ENCODE measurements around the gene FRY.

The FRY gene

GRCh38 chr13:32032759-32033158 lies 1.2 kb downstream of the FRY start:
- H3K4me1 ChIP-seq: no peaks in the 10 kb centered on the region
- H3K9ac ChIP-seq: no peak overlapping the region

GRCh38 chr13:32033744-32034143 lies 2.2 kb downstream of the FRY start:
- Histone ChIP-seq H3K9me3 (ENCODE audit: control insufficient read depth, low read length) (no peaks in the 10 kb centered on the region), H3K27ac (no peak overlapping the region), H2AFZ (no peak overlapping the region), H3K79me2 (no peaks in the 10 kb centered on the region), H3K4me1 (no peaks in the 10 kb centered on the region), H3K4me3 (ENCODE audit: low read depth, low read length) (no peak overlapping the region), H3K4me2 (ENCODE audit: low read length) (no peak overlapping the region), H3K9ac (no peak overlapping the region), H3K27me3 (ENCODE audit: control insufficient read depth, insufficient read depth, low read length) (no peaks in the 10 kb centered on the region), H3K36me3 (ENCODE audit: control insufficient read depth, insufficient read depth, low read length) (no peaks in the 10 kb centered on the region)
- no peak for TF ChIP-seq CTCF (IDR thresholded peaks at IDR 0.05)

More at GRCh38 chr13:32032759-32033158, 1.2 kb downstream of the FRY start:
- H3K4me2 ChIP-seq (ENCODE audit: low read length): no peak overlapping the region
- no peaks in the 10 kb centered on the region for H3K9me3 ChIP-seq (ENCODE audit: control insufficient read depth, low read length)
- no peak for TF ChIP-seq CTCF (IDR thresholded peaks at IDR 0.05)
- no peaks in the 10 kb centered on the region for H3K36me3 ChIP-seq (ENCODE audit: control insufficient read depth, insufficient read depth, low read length)
- no peak overlapping the region for H3K27ac ChIP-seq
- no peak overlapping the region for H2AFZ ChIP-seq
- H3K79me2 ChIP-seq: no peaks in the 10 kb centered on the region
- H3K27me3 ChIP-seq (ENCODE audit: control insufficient read depth, insufficient read depth, low read length): no peaks in the 10 kb centered on the region
- H3K4me3 ChIP-seq (ENCODE audit: low read depth, low read length): no peak overlapping the region

GRCh38 chr13:32035716-32036115 lies 4.1 kb downstream of the FRY start:
- H3K9ac ChIP-seq: no peak overlapping the region
- H3K27me3 ChIP-seq (ENCODE audit: control insufficient read depth, insufficient read depth, low read length): no peaks in the 10 kb centered on the region
- no peaks in the 10 kb centered on the region for H3K36me3 ChIP-seq (ENCODE audit: control insufficient read depth, insufficient read depth, low read length)
- peaks cover 3% of the 10 kb centered on the region for H3K4me1 ChIP-seq
- no peak overlapping the region for H3K27ac ChIP-seq
- H2AFZ ChIP-seq: no peak overlapping the region
- H3K4me3 ChIP-seq (ENCODE audit: low read depth, low read length): no peak overlapping the region
- no peaks in the 10 kb centered on the region for H3K9me3 ChIP-seq (ENCODE audit: control insufficient read depth, low read length)
- H3K79me2 ChIP-seq: no peaks in the 10 kb centered on the region
- H3K4me2 ChIP-seq (ENCODE audit: low read length): no peak overlapping the region
- TF ChIP-seq CTCF (IDR thresholded peaks at IDR 0.05): no peak

GRCh38 chr13:32036126-32036695 lies 4.6 kb downstream of the FRY start:
- no peak overlapping the region for H3K4me3 ChIP-seq (ENCODE audit: low read depth, low read length)
- no peak overlapping the region for H3K4me2 ChIP-seq (ENCODE audit: low read length)
- no peak overlapping the region for H3K27ac ChIP-seq
- TF ChIP-seq CTCF (IDR thresholded peaks at IDR 0.05): no peak
- no peak overlapping the region for H2AFZ ChIP-seq
- H3K79me2 ChIP-seq: no peaks in the 10 kb centered on the region
- H3K36me3 ChIP-seq (ENCODE audit: control insufficient read depth, insufficient read depth, low read length): no peaks in the 10 kb centered on the region
- H3K27me3 ChIP-seq (ENCODE audit: control insufficient read depth, insufficient read depth, low read length): no peaks in the 10 kb centered on the region
- H3K9ac ChIP-seq: no peak overlapping the region
- peaks cover 3% of the 10 kb centered on the region for H3K4me1 ChIP-seq
- H3K9me3 ChIP-seq (ENCODE audit: control insufficient read depth, low read length): no peaks in the 10 kb centered on the region

- Histone ChIP-seq H3K9me3 (ENCODE audit: control insufficient read depth, low read length) (no peaks in the 10 kb centered on the region), H3K27ac (no peak overlapping the region), H3K79me2 (no peaks in the 10 kb centered on the region), H3K36me3 (ENCODE audit: control insufficient read depth, insufficient read depth, low read length) (no peaks in the 10 kb centered on the region), H3K27me3 (ENCODE audit: control insufficient read depth, insufficient read depth, low read length) (no peaks in the 10 kb centered on the region), H2AFZ (no peak overlapping the region), H3K4me1 (peaks cover 3% of the 10 kb centered on the region), H3K9ac (no peak overlapping the region), H3K4me3 (ENCODE audit: low read depth, low read length) (no peak overlapping the region), H3K4me2 (ENCODE audit: low read length) (no peak overlapping the region)
- no peak for TF ChIP-seq CTCF (IDR thresholded peaks at IDR 0.05)
Observed at GRCh38 chr13:32036757-32037156, 5.2 kb downstream of the FRY start.

Data from parathyroid adenoma (tissue), 2 donors.